Tibial artery (tissue), 4 donors: ENCODE data around the gene GRIK4.

Experiments used
- DNase-seq, 2 donors: peaks; one replicate each; pipeline ENCODE4 v3.0.0-alpha.2; 2019
- H3K27ac ChIP-seq, 2 donors: fragments of 200-600 bp; sonication (generic) in 1 of 2; 1 replicate in 1 of 2; 2 replicates in 1 of 2; pipeline ENCODE4 v1.5.1; 2018 to 2019; ENCODE audit warnings: mild to moderate bottlenecking in 1 of 2
- H3K27me3 ChIP-seq, 2 donors: fragments of 200-600 bp; sonication (generic) in 1 of 2; one replicate each; pipeline versions ENCODE4 v1.5.1 to v1.6.0; 2016 to 2019
- H3K36me3 ChIP-seq, 3 donors: fragments of 200-600 bp; sonication (generic) in 2 of 3; one replicate each; pipeline ENCODE4 v1.5.1; 2016 to 2019; ENCODE audit warnings: mild to moderate bottlenecking in 2 of 3
- H3K4me1 ChIP-seq, 4 donors: fragments of 200-600 bp; sonication (generic) in 2 of 4; 1 replicate in 3 of 4; 2 replicates in 1 of 4; pipeline ENCODE4 v1.5.1; 2016 to 2019
- H3K4me3 ChIP-seq, 2 donors: fragments of 200-600 bp; sonication (generic) in 1 of 2; 1 replicate in 1 of 2; 2 replicates in 1 of 2; pipeline ENCODE4 v1.5.1; 2018 to 2019; ENCODE audit warnings: mild to moderate bottlenecking in 2 of 2
- H3K9me3 ChIP-seq, 3 donors: fragments of 200-600 bp; sonication (generic) in 1 of 3; one replicate each; pipeline ENCODE4 v1.5.1; 2016 to 2019
- intact Hi-C: fragments of 100-400 bp; cut with DNase I; formaldehyde crosslinking; loops from one replicate; pipeline ENCODE4 v1.15.0; 2023; ENCODE audit warnings: low total_unique reads
- TF ChIP-seq, protein P1 (sequence below), 2 experiments: fragments of 200-600 bp in 1 of 2; fragments of 450-650 bp in 1 of 2; IDR thresholded peaks; one replicate each; pipeline ENCODE4 v1.5.1; 2017 to 2019; ENCODE audit warnings: antibody characterized with exemption in 2 of 2, mild to moderate bottlenecking in 1 of 2, moderate library complexity in 1 of 2

The GRIK4 gene

DNA sequence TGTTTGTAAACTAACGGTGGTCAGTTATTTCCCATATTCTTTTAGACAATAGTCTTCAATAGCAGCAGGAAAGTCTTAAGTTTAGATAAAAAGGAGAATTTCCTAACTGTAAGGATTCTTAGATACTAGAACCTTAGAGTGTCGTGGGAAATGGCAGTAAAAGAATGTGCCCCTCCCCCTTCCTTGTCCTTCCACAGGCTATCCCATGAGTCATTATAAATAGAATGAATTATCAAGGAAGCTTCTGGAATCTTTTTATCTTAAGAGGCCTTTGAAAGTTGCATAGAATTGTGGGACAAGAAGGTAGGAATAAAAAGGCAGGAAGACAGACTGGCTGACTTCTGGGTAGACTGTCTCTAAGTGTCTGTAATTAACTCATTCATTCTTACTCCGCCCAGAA, 347.2 kb downstream of the GRIK4 start:
- H3K9me3 ChIP-seq: no peaks in the 10 kb centered on the region
- TF ChIP-seq, protein P1, sequence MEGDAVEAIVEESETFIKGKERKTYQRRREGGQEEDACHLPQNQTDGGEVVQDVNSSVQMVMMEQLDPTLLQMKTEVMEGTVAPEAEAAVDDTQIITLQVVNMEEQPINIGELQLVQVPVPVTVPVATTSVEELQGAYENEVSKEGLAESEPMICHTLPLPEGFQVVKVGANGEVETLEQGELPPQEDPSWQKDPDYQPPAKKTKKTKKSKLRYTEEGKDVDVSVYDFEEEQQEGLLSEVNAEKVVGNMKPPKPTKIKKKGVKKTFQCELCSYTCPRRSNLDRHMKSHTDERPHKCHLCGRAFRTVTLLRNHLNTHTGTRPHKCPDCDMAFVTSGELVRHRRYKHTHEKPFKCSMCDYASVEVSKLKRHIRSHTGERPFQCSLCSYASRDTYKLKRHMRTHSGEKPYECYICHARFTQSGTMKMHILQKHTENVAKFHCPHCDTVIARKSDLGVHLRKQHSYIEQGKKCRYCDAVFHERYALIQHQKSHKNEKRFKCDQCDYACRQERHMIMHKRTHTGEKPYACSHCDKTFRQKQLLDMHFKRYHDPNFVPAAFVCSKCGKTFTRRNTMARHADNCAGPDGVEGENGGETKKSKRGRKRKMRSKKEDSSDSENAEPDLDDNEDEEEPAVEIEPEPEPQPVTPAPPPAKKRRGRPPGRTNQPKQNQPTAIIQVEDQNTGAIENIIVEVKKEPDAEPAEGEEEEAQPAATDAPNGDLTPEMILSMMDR (IDR thresholded peaks at IDR 0.05): no peak
- H3K27me3 ChIP-seq: peaks cover 0 to 18% of the 10 kb centered on the region in 2 donors
- DNase-seq: no peak
- no peaks in the 10 kb centered on the region for H3K36me3 ChIP-seq
- intact Hi-C loops: no loop called here
- H3K4me1 ChIP-seq: no peaks in the 10 kb centered on the region
- H3K4me3 ChIP-seq: no peak overlapping the region
- no peak overlapping the region for H3K27ac ChIP-seq

DNA sequence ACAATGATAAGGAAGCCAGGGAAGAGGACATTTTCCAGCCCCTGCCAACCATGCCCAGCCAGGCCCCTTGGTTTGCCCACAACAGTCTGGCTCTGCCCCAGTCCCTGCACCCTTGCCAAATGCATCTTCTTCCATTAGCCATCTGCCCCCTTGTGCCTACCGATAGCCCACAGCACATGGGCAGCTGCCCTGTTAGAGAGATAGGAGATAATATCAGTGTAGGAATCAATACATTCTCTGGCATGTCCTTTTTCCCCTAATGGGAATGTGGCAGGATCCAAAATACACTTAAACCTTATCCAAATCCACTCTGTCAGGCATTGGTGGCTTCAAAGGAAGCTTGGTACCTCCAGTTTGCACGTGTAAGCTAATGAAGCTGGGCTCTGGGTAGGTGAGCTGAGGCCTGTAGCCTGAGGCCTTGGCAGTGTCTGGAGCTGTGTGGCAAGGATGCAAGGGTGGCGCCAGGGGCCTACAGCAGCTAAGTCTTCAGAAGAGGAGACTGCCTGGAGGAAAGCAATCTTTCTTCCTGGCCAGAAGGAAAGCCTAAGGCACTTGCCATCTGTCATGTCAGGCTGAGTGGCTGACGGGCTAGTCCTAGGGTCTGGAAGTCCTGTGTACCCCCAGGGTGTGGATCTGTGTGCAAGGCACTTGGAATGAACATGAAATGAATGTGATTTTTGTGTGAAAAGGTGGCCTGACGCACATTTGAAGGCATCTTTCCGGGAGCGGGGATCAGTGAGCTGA, 348.2 kb downstream of the GRIK4 start:
- no peaks in the 10 kb centered on the region for H3K4me1 ChIP-seq
- H3K4me3 ChIP-seq: no peak overlapping the region
- intact Hi-C loops: no loop called here
- no peaks in the 10 kb centered on the region for H3K36me3 ChIP-seq
- TF ChIP-seq, protein P1 (IDR thresholded peaks at IDR 0.05): no peak
- H3K27ac ChIP-seq: no peak overlapping the region
- DNase-seq: no peak
- peaks cover 0 to 18% of the 10 kb centered on the region in 2 donors for H3K27me3 ChIP-seq
- no peaks in the 10 kb centered on the region for H3K9me3 ChIP-seq

DNA sequence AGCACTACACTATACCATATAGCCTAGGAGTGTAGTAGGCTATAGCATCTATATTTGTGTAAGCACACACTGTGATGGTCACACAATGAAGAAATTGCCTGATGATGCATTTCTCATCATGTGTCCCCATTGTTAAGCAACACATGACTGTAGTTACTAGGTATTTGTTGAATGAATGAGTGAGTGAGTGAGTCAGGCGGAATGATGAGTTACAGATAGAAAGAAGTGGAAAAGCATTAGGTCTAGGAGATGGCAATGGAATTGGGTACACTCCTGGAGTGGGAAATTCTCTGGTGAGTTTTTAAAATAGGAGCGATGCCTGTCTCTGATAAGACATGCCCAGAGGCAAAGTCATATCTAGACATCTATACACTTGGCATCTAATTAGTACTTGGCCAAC, 351.8 kb downstream of the GRIK4 start:
- TF ChIP-seq, protein P1 (IDR thresholded peaks at IDR 0.05): no peak
- intact Hi-C loops: no loop called here
- Histone ChIP-seq H3K9me3 (no peaks in the 10 kb centered on the region), H3K4me3 (no peak overlapping the region), H3K36me3 (no peaks in the 10 kb centered on the region), H3K27ac (no peak overlapping the region), H3K4me1 (no peaks in the 10 kb centered on the region), H3K27me3 (peaks cover 0 to 21% of the 10 kb centered on the region in 2 donors)
- no peak for DNase-seq

DNA sequence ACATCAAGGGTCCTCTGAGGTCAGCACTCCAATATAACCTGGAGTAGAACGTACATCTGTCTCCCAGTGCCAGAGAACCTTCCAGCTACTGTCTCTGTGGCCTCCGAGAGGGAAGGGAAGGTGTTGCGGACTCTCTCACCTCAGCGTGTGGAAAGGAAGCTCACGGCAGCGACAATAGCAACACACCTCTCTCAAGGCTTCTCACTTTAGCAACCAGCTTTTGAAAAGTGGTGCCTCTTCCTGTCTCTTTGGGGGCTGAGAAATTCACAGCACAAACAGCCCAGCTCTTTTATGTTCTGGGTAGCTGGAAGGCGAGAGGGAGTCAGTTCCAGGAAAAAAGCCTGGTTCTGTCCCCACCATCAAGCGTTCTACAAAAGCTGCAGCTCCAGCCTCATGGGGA, 355.5 kb downstream of the GRIK4 start:
- Histone ChIP-seq H3K4me3 (no peak overlapping the region), H3K27ac (no peak overlapping the region), H3K9me3 (no peaks in the 10 kb centered on the region), H3K4me1 (no peaks in the 10 kb centered on the region), H3K36me3 (no peaks in the 10 kb centered on the region), H3K27me3 (peaks cover 0 to 24% of the 10 kb centered on the region in 2 donors)
- TF ChIP-seq, protein P1 (IDR thresholded peaks at IDR 0.05): no peak
- no peak for DNase-seq
- intact Hi-C loops: no loop called here

DNA sequence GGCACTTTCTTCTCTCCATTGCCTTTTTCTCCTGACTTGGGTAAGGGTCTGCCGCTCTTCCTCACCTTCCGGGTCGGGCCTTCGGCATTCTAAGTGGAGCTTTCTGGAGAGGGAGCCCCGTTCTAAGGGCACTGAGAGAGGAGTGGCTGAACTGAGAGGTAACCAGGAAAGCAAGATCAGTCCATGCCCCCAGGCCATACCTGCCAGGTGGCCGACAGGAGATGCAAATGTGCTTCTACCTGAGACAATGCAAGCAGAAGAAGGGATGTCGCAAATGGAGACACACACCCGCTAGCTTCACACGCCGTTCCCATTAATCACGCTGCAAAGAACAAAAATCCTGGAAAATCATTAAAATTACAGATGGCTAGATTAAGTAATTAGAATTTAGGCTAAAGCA, 356.0 kb downstream of the GRIK4 start:
- intact Hi-C loops: no loop called here
- H3K4me1 ChIP-seq: no peaks in the 10 kb centered on the region
- H3K4me3 ChIP-seq: no peak overlapping the region
- DNase-seq: no peak
- no peak overlapping the region for H3K27ac ChIP-seq
- H3K27me3 ChIP-seq: peaks cover 0 to 21% of the 10 kb centered on the region in 2 donors
- no peaks in the 10 kb centered on the region for H3K36me3 ChIP-seq
- H3K9me3 ChIP-seq: no peaks in the 10 kb centered on the region
- TF ChIP-seq, protein P1 (IDR thresholded peaks at IDR 0.05): no peak
